ENCODE measurements around the gene SLC25A42.

SLC25A42 gene

GRCh38 chr19:19034204-19034624, 29.6 kb upstream of the SLC25A42 start:
- 9% methylated on average over 10 of the region's 10 CpGs for WGBS (ENCODE audit: insufficient coverage)
- Histone ChIP-seq H3K36me3 (ENCODE audit: control insufficient read depth in 4 of 4, insufficient read depth in 4 of 4, low read length in 3 of 4) (peaks cover 3 to 40% (median 24%) of the 10 kb centered on the region in 4 experiments), H3K4me1 (ENCODE audit: control extremely low read depth in 1 of 4, control insufficient read depth in 4 of 4, insufficient read depth in 4 of 4, low read length in 3 of 4) (peaks cover 0 to 31% (median 21%) of the 10 kb centered on the region in 4 experiments), H3K27ac (ENCODE audit: insufficient read depth in 1 of 2, low read depth in 1 of 2, low read length in 2 of 2, poor library complexity in 1 of 2, severe bottlenecking in 2 of 2) (peak overlapping the region; percentile 75 to 80), H3K4me3 (ENCODE audit: control insufficient read depth in 1 of 7, extremely low read depth in 1 of 7, insufficient read depth in 4 of 7, low read depth in 2 of 7, low read length in 6 of 7) (peak overlapping the region; percentile 62 to 97 (median 89)), H3K9me3 (ENCODE audit: control extremely low read depth in 1 of 5, control insufficient read depth in 4 of 5, insufficient read depth in 2 of 5, low read depth in 1 of 5, low read length in 4 of 5) (peaks cover 0 to 5% (median 3%) of the 10 kb centered on the region in 5 experiments), H3K27me3 (replicated peaks in 2 of 5; ENCODE audit: control insufficient read depth in 4 of 5, insufficient read depth in 5 of 5, low read length in 4 of 5) (no peaks in the 10 kb centered on the region)
- peak; percentile 83 to 92 (median 91) for DNase-seq
- ChIA-PET CTCF (no interaction called here), POLR2A (no interaction called here)

GRCh38 chr19:19039901-19040300, 23.9 kb upstream of the SLC25A42 start:
- no peaks in the 10 kb centered on the region for H3K27me3 ChIP-seq (replicated peaks in 2 of 5; ENCODE audit: control insufficient read depth in 4 of 5, insufficient read depth in 5 of 5, low read length in 4 of 5)
- H3K27ac ChIP-seq (ENCODE audit: insufficient read depth in 1 of 2, low read depth in 1 of 2, low read length in 2 of 2, poor library complexity in 1 of 2, severe bottlenecking in 2 of 2) = no peak overlapping the region
- peaks cover 0 to 6% (median 2%) of the 10 kb centered on the region in 4 experiments for H3K4me1 ChIP-seq (ENCODE audit: control extremely low read depth in 1 of 4, control insufficient read depth in 4 of 4, insufficient read depth in 4 of 4, low read length in 3 of 4)
- ChIA-PET CTCF (interaction anchor here (1.9 kb wide), 1 partner anchor 15 kb away, joined by 7 read pairs; no protein-coding TSS in a partner anchor), POLR2A (no interaction called here)
- peaks cover 0 to 5% (median 3%) of the 10 kb centered on the region in 5 experiments for H3K9me3 ChIP-seq (ENCODE audit: control extremely low read depth in 1 of 5, control insufficient read depth in 4 of 5, insufficient read depth in 2 of 5, low read depth in 1 of 5, low read length in 4 of 5)
- peaks cover 10 to 62% (median 39%) of the 10 kb centered on the region in 4 experiments for H3K36me3 ChIP-seq (ENCODE audit: control insufficient read depth in 4 of 4, insufficient read depth in 4 of 4, low read length in 3 of 4)
- DNase-seq = peak in 1 of 3 donors; percentile 8
- H3K4me3 ChIP-seq (ENCODE audit: control insufficient read depth in 1 of 7, extremely low read depth in 1 of 7, insufficient read depth in 4 of 7, low read depth in 2 of 7, low read length in 6 of 7) = no peak overlapping the region
- 72% methylated on average over 4 of the region's 4 CpGs for WGBS (ENCODE audit: insufficient coverage)

GRCh38 chr19:19040417-19040816, 23.4 kb upstream of the SLC25A42 start:
- 100% methylated on average over 4 of the region's 7 CpGs for WGBS (ENCODE audit: insufficient coverage)
- peaks cover 10 to 59% (median 40%) of the 10 kb centered on the region in 4 experiments for H3K36me3 ChIP-seq (ENCODE audit: control insufficient read depth in 4 of 4, insufficient read depth in 4 of 4, low read length in 3 of 4)
- POLR2A ChIA-PET = no interaction called here
- no peak overlapping the region for H3K27ac ChIP-seq (ENCODE audit: insufficient read depth in 1 of 2, low read depth in 1 of 2, low read length in 2 of 2, poor library complexity in 1 of 2, severe bottlenecking in 2 of 2)
- peaks cover 0 to 1% (median under 1%) of the 10 kb centered on the region in 4 experiments for H3K4me1 ChIP-seq (ENCODE audit: control extremely low read depth in 1 of 4, control insufficient read depth in 4 of 4, insufficient read depth in 4 of 4, low read length in 3 of 4)
- no peak for DNase-seq
- peaks cover 0 to 5% (median 3%) of the 10 kb centered on the region in 5 experiments for H3K9me3 ChIP-seq (ENCODE audit: control extremely low read depth in 1 of 5, control insufficient read depth in 4 of 5, insufficient read depth in 2 of 5, low read depth in 1 of 5, low read length in 4 of 5)
- H3K27me3 ChIP-seq (replicated peaks in 2 of 5; ENCODE audit: control insufficient read depth in 4 of 5, insufficient read depth in 5 of 5, low read length in 4 of 5) = no peaks in the 10 kb centered on the region
- CTCF ChIA-PET = interaction anchor here (1.9 kb wide), 1 partner anchor 15 kb away, joined by 7 read pairs; no protein-coding TSS in a partner anchor
- H3K4me3 ChIP-seq (ENCODE audit: control insufficient read depth in 1 of 7, extremely low read depth in 1 of 7, insufficient read depth in 4 of 7, low read depth in 2 of 7, low read length in 6 of 7) = no peak overlapping the region

- no peaks in the 10 kb centered on the region for H3K27me3 ChIP-seq (replicated peaks in 2 of 5; ENCODE audit: control insufficient read depth in 4 of 5, insufficient read depth in 5 of 5, low read length in 4 of 5)
- ChIA-PET CTCF (no interaction called here), POLR2A (no interaction called here)
- WGBS (ENCODE audit: insufficient coverage) = 94% methylated on average over 12 of the region's 13 CpGs
- peaks cover 10 to 51% (median 43%) of the 10 kb centered on the region in 4 experiments for H3K36me3 ChIP-seq (ENCODE audit: control insufficient read depth in 4 of 4, insufficient read depth in 4 of 4, low read length in 3 of 4)
- H3K9me3 ChIP-seq (ENCODE audit: control extremely low read depth in 1 of 5, control insufficient read depth in 4 of 5, insufficient read depth in 2 of 5, low read depth in 1 of 5, low read length in 4 of 5) = peaks cover 0 to 2% (median 1%) of the 10 kb centered on the region in 5 experiments
- no peak overlapping the region for H3K4me3 ChIP-seq (ENCODE audit: control insufficient read depth in 1 of 7, extremely low read depth in 1 of 7, insufficient read depth in 4 of 7, low read depth in 2 of 7, low read length in 6 of 7)
- H3K4me1 ChIP-seq (ENCODE audit: control extremely low read depth in 1 of 4, control insufficient read depth in 4 of 4, insufficient read depth in 4 of 4, low read length in 3 of 4) = no peaks in the 10 kb centered on the region
- no peak overlapping the region for H3K27ac ChIP-seq (ENCODE audit: insufficient read depth in 1 of 2, low read depth in 1 of 2, low read length in 2 of 2, poor library complexity in 1 of 2, severe bottlenecking in 2 of 2)
- DNase-seq = no peak
These were observed 21.0 kb upstream of the SLC25A42 start for GRCh38 chr19:19042732-19043280.

GRCh38 chr19:19043481-19043880, 20.3 kb upstream of the SLC25A42 start:
- Histone ChIP-seq H3K4me1 (ENCODE audit: control extremely low read depth in 1 of 4, control insufficient read depth in 4 of 4, insufficient read depth in 4 of 4, low read length in 3 of 4) (no peaks in the 10 kb centered on the region), H3K36me3 (ENCODE audit: control insufficient read depth in 4 of 4, insufficient read depth in 4 of 4, low read length in 3 of 4) (peaks cover 7 to 46% (median 38%) of the 10 kb centered on the region in 4 experiments), H3K9me3 (ENCODE audit: control extremely low read depth in 1 of 5, control insufficient read depth in 4 of 5, insufficient read depth in 2 of 5, low read depth in 1 of 5, low read length in 4 of 5) (no peaks in the 10 kb centered on the region), H3K4me3 (ENCODE audit: control insufficient read depth in 1 of 7, extremely low read depth in 1 of 7, insufficient read depth in 4 of 7, low read depth in 2 of 7, low read length in 6 of 7) (no peak overlapping the region), H3K27me3 (replicated peaks in 2 of 5; ENCODE audit: control insufficient read depth in 4 of 5, insufficient read depth in 5 of 5, low read length in 4 of 5) (no peaks in the 10 kb centered on the region), H3K27ac (ENCODE audit: insufficient read depth in 1 of 2, low read depth in 1 of 2, low read length in 2 of 2, poor library complexity in 1 of 2, severe bottlenecking in 2 of 2) (no peak overlapping the region)
- WGBS (ENCODE audit: insufficient coverage) = 100% methylated on average over 3 of the region's 6 CpGs
- CTCF ChIA-PET = no interaction called here
- DNase-seq = no peak
- POLR2A ChIA-PET = no interaction called here

GRCh38 chr19:19043881-19044280, 19.9 kb upstream of the SLC25A42 start:
- ChIA-PET POLR2A (no interaction called here), CTCF (no interaction called here)
- no peak for DNase-seq

GRCh38 chr19:19049406-19049805, 14.4 kb upstream of the SLC25A42 start:
- DNase-seq = no peak
- Histone ChIP-seq H3K4me1 (ENCODE audit: control extremely low read depth in 1 of 4, control insufficient read depth in 4 of 4, insufficient read depth in 4 of 4, low read length in 3 of 4) (no peaks in the 10 kb centered on the region), H3K27me3 (replicated peaks in 2 of 5; ENCODE audit: control insufficient read depth in 4 of 5, insufficient read depth in 5 of 5, low read length in 4 of 5) (no peaks in the 10 kb centered on the region), H3K4me3 (ENCODE audit: control insufficient read depth in 1 of 7, extremely low read depth in 1 of 7, insufficient read depth in 4 of 7, low read depth in 2 of 7, low read length in 6 of 7) (no peak overlapping the region), H3K36me3 (ENCODE audit: control insufficient read depth in 4 of 4, insufficient read depth in 4 of 4, low read length in 3 of 4) (peaks cover 9 to 65% (median 46%) of the 10 kb centered on the region in 4 experiments), H3K27ac (ENCODE audit: insufficient read depth in 1 of 2, low read depth in 1 of 2, low read length in 2 of 2, poor library complexity in 1 of 2, severe bottlenecking in 2 of 2) (no peak overlapping the region), H3K9me3 (ENCODE audit: control extremely low read depth in 1 of 5, control insufficient read depth in 4 of 5, insufficient read depth in 2 of 5, low read depth in 1 of 5, low read length in 4 of 5) (no peaks in the 10 kb centered on the region)
- WGBS (ENCODE audit: insufficient coverage) = 100% methylated on average over 1 of the region's 2 CpGs
- CTCF ChIA-PET = interaction anchor here (0.6 to 1.5 kb wide), 3 partner anchors 10 to 589 kb away, joined by 3 to 6 read pairs (median 4); no protein-coding TSS in a partner anchor
- POLR2A ChIA-PET = interaction anchor here (0.7 kb wide), 1 partner anchor 101 kb away, joined by 3 read pairs; no protein-coding TSS in a partner anchor

More at GRCh38 chr19:19043881-19044280, 19.9 kb upstream of the SLC25A42 start:
- peaks cover 7 to 46% (median 37%) of the 10 kb centered on the region in 4 experiments for H3K36me3 ChIP-seq (ENCODE audit: control insufficient read depth in 4 of 4, insufficient read depth in 4 of 4, low read length in 3 of 4)
- WGBS (ENCODE audit: insufficient coverage) = 98% methylated on average over 6 of the region's 6 CpGs
- no peak overlapping the region for H3K4me3 ChIP-seq (ENCODE audit: control insufficient read depth in 1 of 7, extremely low read depth in 1 of 7, insufficient read depth in 4 of 7, low read depth in 2 of 7, low read length in 6 of 7)
- H3K27ac ChIP-seq (ENCODE audit: insufficient read depth in 1 of 2, low read depth in 1 of 2, low read length in 2 of 2, poor library complexity in 1 of 2, severe bottlenecking in 2 of 2) = no peak overlapping the region
- H3K4me1 ChIP-seq (ENCODE audit: control extremely low read depth in 1 of 4, control insufficient read depth in 4 of 4, insufficient read depth in 4 of 4, low read length in 3 of 4) = no peaks in the 10 kb centered on the region
- no peaks in the 10 kb centered on the region for H3K9me3 ChIP-seq (ENCODE audit: control extremely low read depth in 1 of 5, control insufficient read depth in 4 of 5, insufficient read depth in 2 of 5, low read depth in 1 of 5, low read length in 4 of 5)
- H3K27me3 ChIP-seq (replicated peaks in 2 of 5; ENCODE audit: control insufficient read depth in 4 of 5, insufficient read depth in 5 of 5, low read length in 4 of 5) = no peaks in the 10 kb centered on the region
